ENCODE data around the gene NTM.
"Not testable (repeated sequence)": the region's sequence is repeated elsewhere in the genome, so short reads cannot be mapped to it uniquely, and the experiment has no call there.

Gene NTM

GRCh38 chr11:132068556-132068955 lies 698.1 kb downstream of the NTM start:
- Histone ChIP-seq H3K9me3 (ENCODE audit: control insufficient read depth, insufficient read depth, low read length) (no peaks in the 10 kb centered on the region), H3K27me3 (ENCODE audit: control insufficient read depth, insufficient read depth, low read length) (no peaks in the 10 kb centered on the region), H3K4me1 (ENCODE audit: control insufficient read depth, insufficient read depth, low read length) (no peaks in the 10 kb centered on the region), H3K4me3 (ENCODE audit: low read depth, low read length) (no peak overlapping the region), H3K9ac (ENCODE audit: low read depth, low read length) (no peak overlapping the region), H3K36me3 (ENCODE audit: control insufficient read depth, insufficient read depth, low read length) (no peaks in the 10 kb centered on the region)

GRCh38 chr11:132069593-132069992 lies 699.2 kb downstream of the NTM start:
- H3K36me3 ChIP-seq (ENCODE audit: control insufficient read depth, insufficient read depth, low read length); H3K9ac ChIP-seq (ENCODE audit: low read depth, low read length); H3K4me1 ChIP-seq (ENCODE audit: control insufficient read depth, insufficient read depth, low read length); H3K27me3 ChIP-seq (ENCODE audit: control insufficient read depth, insufficient read depth, low read length); H3K4me3 ChIP-seq (ENCODE audit: low read depth, low read length); H3K9me3 ChIP-seq (ENCODE audit: control insufficient read depth, insufficient read depth, low read length): not testable (repeated sequence)

- not testable (repeated sequence) for H3K4me1 ChIP-seq (ENCODE audit: control insufficient read depth, insufficient read depth, low read length); H3K36me3 ChIP-seq (ENCODE audit: control insufficient read depth, insufficient read depth, low read length); H3K9ac ChIP-seq (ENCODE audit: low read depth, low read length); H3K9me3 ChIP-seq (ENCODE audit: control insufficient read depth, insufficient read depth, low read length); H3K4me3 ChIP-seq (ENCODE audit: low read depth, low read length); H3K27me3 ChIP-seq (ENCODE audit: control insufficient read depth, insufficient read depth, low read length)
Observed at GRCh38 chr11:132070907-132071306, 700.5 kb downstream of the NTM start.

- Histone ChIP-seq H3K4me3 (ENCODE audit: low read depth, low read length) (no peak overlapping the region), H3K9me3 (ENCODE audit: control insufficient read depth, insufficient read depth, low read length) (no peaks in the 10 kb centered on the region), H3K36me3 (ENCODE audit: control insufficient read depth, insufficient read depth, low read length) (no peaks in the 10 kb centered on the region), H3K9ac (ENCODE audit: low read depth, low read length) (no peak overlapping the region), H3K4me1 (ENCODE audit: control insufficient read depth, insufficient read depth, low read length) (no peaks in the 10 kb centered on the region), H3K27me3 (ENCODE audit: control insufficient read depth, insufficient read depth, low read length) (no peaks in the 10 kb centered on the region)
Observed at GRCh38 chr11:132072044-132072857, 701.8 kb downstream of the NTM start.

- no peak overlapping the region for H3K9ac ChIP-seq (ENCODE audit: low read depth, low read length)
- no peak overlapping the region for H3K4me3 ChIP-seq (ENCODE audit: low read depth, low read length)
- no peaks in the 10 kb centered on the region for H3K27me3 ChIP-seq (ENCODE audit: control insufficient read depth, insufficient read depth, low read length)
Observed at GRCh38 chr11:132072858-132073211, 702.4 kb downstream of the NTM start.

GRCh38 chr11:132073787-132074186 lies 703.4 kb downstream of the NTM start:
- Histone ChIP-seq H3K9me3 (ENCODE audit: control insufficient read depth, insufficient read depth, low read length) (no peaks in the 10 kb centered on the region), H3K27me3 (ENCODE audit: control insufficient read depth, insufficient read depth, low read length) (no peaks in the 10 kb centered on the region), H3K4me3 (ENCODE audit: low read depth, low read length) (no peak overlapping the region), H3K9ac (ENCODE audit: low read depth, low read length) (no peak overlapping the region), H3K36me3 (ENCODE audit: control insufficient read depth, insufficient read depth, low read length) (no peaks in the 10 kb centered on the region), H3K4me1 (ENCODE audit: control insufficient read depth, insufficient read depth, low read length) (no peaks in the 10 kb centered on the region)

More at GRCh38 chr11:132072858-132073211, 702.4 kb downstream of the NTM start:
- no peaks in the 10 kb centered on the region for H3K4me1 ChIP-seq (ENCODE audit: control insufficient read depth, insufficient read depth, low read length)
- H3K36me3 ChIP-seq (ENCODE audit: control insufficient read depth, insufficient read depth, low read length): no peaks in the 10 kb centered on the region
- H3K9me3 ChIP-seq (ENCODE audit: control insufficient read depth, insufficient read depth, low read length): no peaks in the 10 kb centered on the region

GRCh38 chr11:132075447-132075846 lies 705.0 kb downstream of the NTM start:
- no peak overlapping the region for H3K9ac ChIP-seq (ENCODE audit: low read depth, low read length)
- H3K4me1 ChIP-seq (ENCODE audit: control insufficient read depth, insufficient read depth, low read length): no peaks in the 10 kb centered on the region
- no peaks in the 10 kb centered on the region for H3K36me3 ChIP-seq (ENCODE audit: control insufficient read depth, insufficient read depth, low read length)
- H3K4me3 ChIP-seq (ENCODE audit: low read depth, low read length): no peak overlapping the region
- no peaks in the 10 kb centered on the region for H3K9me3 ChIP-seq (ENCODE audit: control insufficient read depth, insufficient read depth, low read length)
- no peaks in the 10 kb centered on the region for H3K27me3 ChIP-seq (ENCODE audit: control insufficient read depth, insufficient read depth, low read length)

GRCh38 chr11:132077416-132077815 lies 707.0 kb downstream of the NTM start:
- H3K4me1 ChIP-seq (ENCODE audit: control insufficient read depth, insufficient read depth, low read length): no peaks in the 10 kb centered on the region
- H3K36me3 ChIP-seq (ENCODE audit: control insufficient read depth, insufficient read depth, low read length): no peaks in the 10 kb centered on the region
- no peak overlapping the region for H3K9ac ChIP-seq (ENCODE audit: low read depth, low read length)
- H3K9me3 ChIP-seq (ENCODE audit: control insufficient read depth, insufficient read depth, low read length): no peaks in the 10 kb centered on the region
- H3K27me3 ChIP-seq (ENCODE audit: control insufficient read depth, insufficient read depth, low read length): no peaks in the 10 kb centered on the region
- H3K4me3 ChIP-seq (ENCODE audit: low read depth, low read length): no peak overlapping the region

- Histone ChIP-seq H3K4me3 (ENCODE audit: low read depth, low read length) (no peak overlapping the region), H3K36me3 (ENCODE audit: control insufficient read depth, insufficient read depth, low read length) (no peaks in the 10 kb centered on the region), H3K4me1 (ENCODE audit: control insufficient read depth, insufficient read depth, low read length) (no peaks in the 10 kb centered on the region), H3K9me3 (ENCODE audit: control insufficient read depth, insufficient read depth, low read length) (no peaks in the 10 kb centered on the region), H3K9ac (ENCODE audit: low read depth, low read length) (no peak overlapping the region), H3K27me3 (ENCODE audit: control insufficient read depth, insufficient read depth, low read length) (no peaks in the 10 kb centered on the region)
Observed at GRCh38 chr11:132078264-132079076, 708.1 kb downstream of the NTM start.

- Histone ChIP-seq H3K9ac (ENCODE audit: low read depth, low read length) (no peak overlapping the region), H3K4me1 (ENCODE audit: control insufficient read depth, insufficient read depth, low read length) (no peaks in the 10 kb centered on the region), H3K36me3 (ENCODE audit: control insufficient read depth, insufficient read depth, low read length) (no peaks in the 10 kb centered on the region), H3K9me3 (ENCODE audit: control insufficient read depth, insufficient read depth, low read length) (no peaks in the 10 kb centered on the region), H3K4me3 (ENCODE audit: low read depth, low read length) (no peak overlapping the region), H3K27me3 (ENCODE audit: control insufficient read depth, insufficient read depth, low read length) (no peaks in the 10 kb centered on the region)
Observed at GRCh38 chr11:132080127-132080526, 709.7 kb downstream of the NTM start.

GRCh38 chr11:132082566-132082965 lies 712.2 kb downstream of the NTM start:
- no peak overlapping the region for H3K4me3 ChIP-seq (ENCODE audit: low read depth, low read length)
- H3K9ac ChIP-seq (ENCODE audit: low read depth, low read length): no peak overlapping the region
- H3K9me3 ChIP-seq (ENCODE audit: control insufficient read depth, insufficient read depth, low read length): no peaks in the 10 kb centered on the region
- no peaks in the 10 kb centered on the region for H3K36me3 ChIP-seq (ENCODE audit: control insufficient read depth, insufficient read depth, low read length)
- no peaks in the 10 kb centered on the region for H3K4me1 ChIP-seq (ENCODE audit: control insufficient read depth, insufficient read depth, low read length)
- no peaks in the 10 kb centered on the region for H3K27me3 ChIP-seq (ENCODE audit: control insufficient read depth, insufficient read depth, low read length)

GRCh38 chr11:132084433-132084832 lies 714.0 kb downstream of the NTM start:
- H3K4me3 ChIP-seq (ENCODE audit: low read depth, low read length): no peak overlapping the region
- H3K36me3 ChIP-seq (ENCODE audit: control insufficient read depth, insufficient read depth, low read length): no peaks in the 10 kb centered on the region
- no peaks in the 10 kb centered on the region for H3K9me3 ChIP-seq (ENCODE audit: control insufficient read depth, insufficient read depth, low read length)
- no peaks in the 10 kb centered on the region for H3K27me3 ChIP-seq (ENCODE audit: control insufficient read depth, insufficient read depth, low read length)
- no peaks in the 10 kb centered on the region for H3K4me1 ChIP-seq (ENCODE audit: control insufficient read depth, insufficient read depth, low read length)
- no peak overlapping the region for H3K9ac ChIP-seq (ENCODE audit: low read depth, low read length)
